ENCODE measurements around the gene SYNDIG1. TPM values are rescaled to one million over a fixed set of nuclear protein-coding genes. Genes with fewer than 3 reads are reported as not detected.

SYNDIG1 gene
- total RNA-seq, 1 donor from 2014 or later = 0.49 TPM

DNA sequence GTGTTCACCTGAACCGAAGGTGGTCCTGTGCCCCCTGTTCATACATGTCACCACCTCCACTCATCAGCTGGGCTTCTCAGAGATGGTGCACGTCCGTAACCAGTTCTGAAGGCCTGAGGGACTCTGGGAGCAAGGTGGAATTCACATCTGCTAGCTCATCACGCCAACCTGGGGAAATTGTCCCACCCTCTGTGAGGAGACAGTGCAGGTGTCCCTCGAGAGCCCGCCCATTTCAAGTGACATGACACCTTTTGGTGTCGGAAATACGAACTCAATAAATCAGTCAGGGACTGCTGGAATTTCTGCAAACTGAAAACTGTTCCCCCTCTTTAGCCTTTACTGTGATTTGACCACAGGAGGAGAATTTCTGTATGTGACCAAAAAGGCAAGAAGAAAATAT is 99.4 kb downstream of the SYNDIG1 start:
- no peaks in the 10 kb centered on the region for H3K4me1 Mint-ChIP-seq
- no peak overlapping the region for H3K4me3 Mint-ChIP-seq
- peaks cover 4% of the 10 kb centered on the region for H3K9me3 Mint-ChIP-seq
- H3K27ac Mint-ChIP-seq (ENCODE audit: unreplicated experiment) = no peak overlapping the region
- DNase-seq (ENCODE audit: low read depth, low spot score) = no peak
- no peaks in the 10 kb centered on the region for H3K36me3 Mint-ChIP-seq (ENCODE audit: low read depth)
- H3K27me3 Mint-ChIP-seq (ENCODE audit: low read depth) = peaks cover 23% of the 10 kb centered on the region
- TF ChIP-seq, protein P1, sequence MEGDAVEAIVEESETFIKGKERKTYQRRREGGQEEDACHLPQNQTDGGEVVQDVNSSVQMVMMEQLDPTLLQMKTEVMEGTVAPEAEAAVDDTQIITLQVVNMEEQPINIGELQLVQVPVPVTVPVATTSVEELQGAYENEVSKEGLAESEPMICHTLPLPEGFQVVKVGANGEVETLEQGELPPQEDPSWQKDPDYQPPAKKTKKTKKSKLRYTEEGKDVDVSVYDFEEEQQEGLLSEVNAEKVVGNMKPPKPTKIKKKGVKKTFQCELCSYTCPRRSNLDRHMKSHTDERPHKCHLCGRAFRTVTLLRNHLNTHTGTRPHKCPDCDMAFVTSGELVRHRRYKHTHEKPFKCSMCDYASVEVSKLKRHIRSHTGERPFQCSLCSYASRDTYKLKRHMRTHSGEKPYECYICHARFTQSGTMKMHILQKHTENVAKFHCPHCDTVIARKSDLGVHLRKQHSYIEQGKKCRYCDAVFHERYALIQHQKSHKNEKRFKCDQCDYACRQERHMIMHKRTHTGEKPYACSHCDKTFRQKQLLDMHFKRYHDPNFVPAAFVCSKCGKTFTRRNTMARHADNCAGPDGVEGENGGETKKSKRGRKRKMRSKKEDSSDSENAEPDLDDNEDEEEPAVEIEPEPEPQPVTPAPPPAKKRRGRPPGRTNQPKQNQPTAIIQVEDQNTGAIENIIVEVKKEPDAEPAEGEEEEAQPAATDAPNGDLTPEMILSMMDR (conservative IDR thresholded peaks at IDR 0.05) = no peak

- no peaks in the 10 kb centered on the region for H3K4me1 Mint-ChIP-seq
- no peaks in the 10 kb centered on the region for H3K36me3 Mint-ChIP-seq (ENCODE audit: low read depth)
- TF ChIP-seq, protein P1 (conservative IDR thresholded peaks at IDR 0.05) = no peak
- no peak overlapping the region for H3K27ac Mint-ChIP-seq (ENCODE audit: unreplicated experiment)
- no peaks in the 10 kb centered on the region for H3K9me3 Mint-ChIP-seq
- no peak for DNase-seq (ENCODE audit: low read depth, low spot score)
- H3K4me3 Mint-ChIP-seq = no peak overlapping the region
- H3K27me3 Mint-ChIP-seq (ENCODE audit: low read depth) = peaks cover 23% of the 10 kb centered on the region
Measured at GRCh38 chr20:24571159-24571558, 101.7 kb downstream of the SYNDIG1 start.

DNA sequence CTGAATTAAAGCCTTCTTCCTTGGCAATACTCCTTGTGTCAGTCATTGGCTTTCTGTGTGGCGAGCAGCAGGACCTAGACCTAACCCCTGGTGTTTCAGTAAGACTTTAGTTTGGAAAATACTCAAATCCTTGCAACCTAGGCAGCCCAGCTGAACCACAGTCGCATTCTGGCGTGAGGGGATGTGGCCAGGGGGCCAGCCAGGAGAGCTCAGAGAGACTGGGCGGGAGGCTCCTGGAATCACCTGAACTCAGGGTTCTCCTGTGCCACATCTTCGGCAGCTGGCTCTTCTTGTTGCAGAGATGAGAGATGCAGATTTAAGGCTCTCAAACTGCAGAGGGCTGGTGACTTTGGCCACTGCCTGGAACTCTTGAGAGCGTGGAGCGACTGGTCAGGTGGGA is 102.7 kb downstream of the SYNDIG1 start:
- H3K27ac Mint-ChIP-seq (ENCODE audit: unreplicated experiment) = no peak overlapping the region
- DNase-seq (ENCODE audit: low read depth, low spot score) = no peak

DNA sequence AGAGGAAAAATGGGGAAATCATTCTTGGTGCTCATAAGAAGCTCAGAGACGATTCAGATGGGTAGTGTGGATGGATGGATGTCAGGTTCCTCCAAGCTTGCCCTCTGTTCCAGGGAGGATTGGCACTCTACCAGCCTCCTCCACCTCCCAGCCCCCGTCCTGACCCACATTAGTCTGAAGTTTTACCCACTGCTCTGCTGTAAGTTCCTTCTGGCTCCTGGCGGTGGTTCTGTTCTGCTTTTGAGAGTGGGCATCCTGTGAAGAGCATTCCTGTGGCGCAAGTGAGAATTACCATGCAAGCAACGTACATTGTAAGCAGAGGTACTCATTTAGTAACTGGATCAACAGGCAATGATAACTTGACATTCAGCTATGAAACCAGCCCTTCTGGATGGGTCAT is 103.4 kb downstream of the SYNDIG1 start:
- TF ChIP-seq, protein P1 (conservative IDR thresholded peaks at IDR 0.05) = no peak
- H3K4me1 Mint-ChIP-seq = no peaks in the 10 kb centered on the region
- H3K36me3 Mint-ChIP-seq (ENCODE audit: low read depth) = no peaks in the 10 kb centered on the region
- H3K4me3 Mint-ChIP-seq = no peak overlapping the region
- DNase-seq (ENCODE audit: low read depth, low spot score) = no peak
- peaks cover 23% of the 10 kb centered on the region for H3K27me3 Mint-ChIP-seq (ENCODE audit: low read depth)
- no peak overlapping the region for H3K27ac Mint-ChIP-seq (ENCODE audit: unreplicated experiment)
- no peaks in the 10 kb centered on the region for H3K9me3 Mint-ChIP-seq

More for the DNA sequence above, 102.7 kb downstream of the SYNDIG1 start:
- Mint-ChIP-seq H3K4me3 (no peak overlapping the region), H3K4me1 (no peaks in the 10 kb centered on the region), H3K27me3 (ENCODE audit: low read depth) (peaks cover 23% of the 10 kb centered on the region), H3K36me3 (ENCODE audit: low read depth) (no peaks in the 10 kb centered on the region), H3K9me3 (no peaks in the 10 kb centered on the region)
- TF ChIP-seq, protein P1 (conservative IDR thresholded peaks at IDR 0.05) = no peak

DNA sequence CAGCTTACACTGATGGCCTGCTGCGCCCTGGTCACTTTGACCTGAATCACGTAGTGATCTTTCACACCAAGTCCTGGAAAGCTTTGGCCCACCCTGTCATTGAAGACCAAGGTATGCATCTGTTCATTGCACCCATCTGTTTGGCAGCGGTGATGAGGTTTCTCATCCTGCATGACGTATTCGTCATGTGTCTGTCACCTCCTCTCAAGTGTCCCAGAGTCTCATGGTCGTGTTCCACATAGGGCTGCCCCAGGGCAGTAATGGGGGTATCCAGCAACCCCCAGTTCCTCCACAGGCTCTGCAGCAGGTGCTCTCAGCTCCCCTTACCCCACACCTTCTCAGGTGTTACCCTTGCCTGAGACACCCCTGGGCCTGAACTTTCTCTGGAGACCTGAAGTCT is 104.1 kb downstream of the SYNDIG1 start:
- Mint-ChIP-seq H3K27ac (ENCODE audit: unreplicated experiment) (peak overlapping the region; percentile 12), H3K9me3 (no peaks in the 10 kb centered on the region), H3K4me1 (no peaks in the 10 kb centered on the region), H3K36me3 (ENCODE audit: low read depth) (no peaks in the 10 kb centered on the region), H3K27me3 (ENCODE audit: low read depth) (peaks cover 23% of the 10 kb centered on the region), H3K4me3 (no peak overlapping the region)
- TF ChIP-seq, protein P1 (conservative IDR thresholded peaks at IDR 0.05) = no peak
- DNase-seq (ENCODE audit: low read depth, low spot score) = no peak

DNA sequence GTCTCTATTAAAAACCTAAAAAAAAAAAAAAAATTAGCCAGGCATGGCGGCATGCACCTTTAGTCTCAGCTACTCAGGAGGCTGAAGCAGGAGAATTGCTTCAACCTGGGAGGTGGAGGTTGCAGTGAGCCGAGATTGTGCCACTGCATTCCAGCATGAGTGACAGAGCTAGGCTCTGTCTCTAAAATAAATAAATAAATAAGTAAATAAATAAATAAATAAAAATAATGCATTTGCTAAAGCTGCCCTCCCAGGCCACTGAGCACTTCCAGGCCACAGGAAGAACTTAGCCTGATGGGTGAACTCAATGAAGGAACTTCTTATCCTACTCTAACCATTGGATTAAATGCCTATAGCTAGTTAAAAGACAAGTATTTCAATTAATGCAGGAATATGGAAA is 104.9 kb downstream of the SYNDIG1 start:
- TF ChIP-seq, protein P1 (conservative IDR thresholded peaks at IDR 0.05) = no peak
- DNase-seq (ENCODE audit: low read depth, low spot score) = no peak
- Mint-ChIP-seq H3K4me3 (no peak overlapping the region), H3K9me3 (no peaks in the 10 kb centered on the region), H3K27me3 (ENCODE audit: low read depth) (peaks cover 23% of the 10 kb centered on the region), H3K4me1 (no peaks in the 10 kb centered on the region), H3K27ac (ENCODE audit: unreplicated experiment) (no peak overlapping the region), H3K36me3 (ENCODE audit: low read depth) (no peaks in the 10 kb centered on the region)
